HEK293 (cell line): ENCODE results near the gene DNAJA3.
A peak's percentile ranks its signal among the peaks of the same experiment; 100 is the strongest.

Experiments
- CTCF ChIA-PET: fragments of 350-600 bp; formaldehyde crosslinking; extraction: SDS; loops from one replicate; lab custom pipeline; 2021; ENCODE audit warnings: antibody characterized with exemption; lab: Yijun Ruan, JAX
- POLR2A ChIA-PET: fragments of 300-600 bp; formaldehyde crosslinking; extraction: SDS; loops from one replicate; lab custom pipeline; 2020; ENCODE audit warnings: antibody characterized with exemption, inconsistent platforms; lab: Yijun Ruan, JAX
- H3K27ac ChIP-seq: fragments of 200-500 bp; sonication (Bioruptor generic); 2 replicates; pipeline ENCODE4 v1.5.1; 2014; ENCODE audit warnings: low read depth, low read length, control low read depth, inconsistent platforms; ENCODE audit errors: extremely low read depth
- H3K36me3 ChIP-seq, 2 experiments: fragments of 200-500 bp in 1 of 2; sonication (Bioruptor generic) in 1 of 2; 1 replicate in 1 of 2; 2 replicates in 1 of 2; pipeline ENCODE4 v1.5.1; 2014 to 2017; ENCODE audit warnings: inconsistent platforms in 2 of 2, low read length in 2 of 2; ENCODE audit not compliant: control insufficient read depth in 2 of 2, insufficient read depth in 1 of 2
- H3K4me1 ChIP-seq: fragments of 200-500 bp; sonication (Bioruptor generic); 2 replicates; pipeline ENCODE4 v1.5.1; 2014; ENCODE audit warnings: mild to moderate bottlenecking, low read length, inconsistent platforms; ENCODE audit not compliant: control insufficient read depth, insufficient read depth
- H3K4me3 ChIP-seq: 2 replicates; pipeline ENCODE4 v1.5.1; 2011; ENCODE audit warnings: low read depth, mild to moderate bottlenecking, control low read depth, low read length, moderate library complexity
- H3K9me3 ChIP-seq: fragments of 200-500 bp; sonication (Bioruptor generic); 2 replicates; pipeline ENCODE4 v1.5.1; 2014; ENCODE audit warnings: low read depth, low read length, inconsistent platforms; ENCODE audit not compliant: control insufficient read depth, insufficient read depth
- GLIS1 ChIP-seq: fragments of 450-650 bp; formaldehyde crosslinking; IDR thresholded peaks from 2 replicates; pipeline ENCODE4 v1.5.1; 2016; ENCODE audit warnings: missing biosample characterization, missing genetic modification characterization
- KLF10 ChIP-seq: fragments of 450-650 bp; IDR thresholded peaks from 2 replicates; pipeline ENCODE4 v1.5.1; 2018; ENCODE audit warnings: missing biosample characterization, mild to moderate bottlenecking, missing genetic modification characterization
- KLF7 ChIP-seq: fragments of 450-650 bp; formaldehyde crosslinking; IDR thresholded peaks from 2 replicates; pipeline ENCODE4 v1.5.1; 2016; ENCODE audit warnings: missing biosample characterization, missing genetic modification characterization, borderline replicate concordance
- KLF8 ChIP-seq: fragments of 450-650 bp; formaldehyde crosslinking; IDR thresholded peaks from 2 replicates; pipeline ENCODE4 v1.5.1; 2016; ENCODE audit warnings: missing biosample characterization, missing genetic modification characterization
- KLF9 ChIP-seq: fragments of 450-650 bp; formaldehyde crosslinking; IDR thresholded peaks from 2 replicates; pipeline ENCODE4 v1.5.1; 2016; ENCODE audit warnings: missing biosample characterization, missing genetic modification characterization, low read depth
- PRDM10 ChIP-seq: fragments of 450-650 bp; formaldehyde crosslinking; IDR thresholded peaks from 2 replicates; pipeline ENCODE4 v1.5.1; 2016; ENCODE audit warnings: missing biosample characterization, missing genetic modification characterization
- REPIN1 ChIP-seq: fragments of 450-650 bp; formaldehyde crosslinking; IDR thresholded peaks from 2 replicates; pipeline ENCODE4 v1.5.1; 2017; ENCODE audit warnings: missing biosample characterization, missing genetic modification characterization, low read depth
- SETDB1 ChIP-seq: IDR thresholded peaks from one replicate; pipeline ENCODE4 v1.6.1; 2017; ENCODE audit warnings: mild to moderate bottlenecking, low read length, moderate library complexity, mixed read lengths; ENCODE audit not compliant: insufficient read length
- SP2 ChIP-seq: fragments of 450-650 bp; formaldehyde crosslinking; IDR thresholded peaks from 2 replicates; pipeline ENCODE4 v1.5.1; 2016; ENCODE audit warnings: missing biosample characterization, missing genetic modification characterization
- SP7 ChIP-seq: fragments of 450-650 bp; formaldehyde crosslinking; IDR thresholded peaks from 2 replicates; pipeline ENCODE4 v1.5.1; 2016; ENCODE audit warnings: missing biosample characterization, missing genetic modification characterization
- YY1 ChIP-seq: fragments of 450-650 bp; formaldehyde crosslinking; IDR thresholded peaks from 2 replicates; pipeline ENCODE4 v1.5.1; 2018; ENCODE audit warnings: missing biosample characterization, missing genetic modification characterization
- ZBTB20 ChIP-seq: fragments of 450-650 bp; formaldehyde crosslinking; IDR thresholded peaks from 2 replicates; pipeline ENCODE4 v1.5.1; 2016; ENCODE audit warnings: missing biosample characterization, missing genetic modification characterization
- ZEB2 ChIP-seq: fragments of 450-650 bp; formaldehyde crosslinking; IDR thresholded peaks from 2 replicates; pipeline ENCODE4 v1.5.1; 2016; ENCODE audit warnings: missing biosample characterization, missing genetic modification characterization
- ZNF2 ChIP-seq: fragments of 450-650 bp; formaldehyde crosslinking; IDR thresholded peaks from 2 replicates; pipeline ENCODE4 v1.5.1; 2016; ENCODE audit warnings: missing biosample characterization, missing genetic modification characterization
- ZNF335 ChIP-seq: fragments of 450-650 bp; formaldehyde crosslinking; conservative IDR thresholded peaks from 2 replicates; pipeline ENCODE4 v1.5.1; 2016; ENCODE audit warnings: missing biosample characterization, missing genetic modification characterization
- ZNF416 ChIP-seq: fragments of 450-650 bp; formaldehyde crosslinking; IDR thresholded peaks from 2 replicates; pipeline ENCODE4 v1.5.1; 2016; ENCODE audit warnings: missing biosample characterization, missing genetic modification characterization
- ZNF585B ChIP-seq: fragments of 450-650 bp; formaldehyde crosslinking; IDR thresholded peaks from 2 replicates; pipeline ENCODE4 v1.5.1; 2016; ENCODE audit warnings: missing biosample characterization, missing genetic modification characterization
- ZNF747 ChIP-seq: fragments of 450-650 bp; formaldehyde crosslinking; IDR thresholded peaks from 2 replicates; pipeline ENCODE4 v1.5.1; 2016; ENCODE audit warnings: missing biosample characterization, missing genetic modification characterization
- ZNF777 ChIP-seq: fragments of 450-650 bp; formaldehyde crosslinking; IDR thresholded peaks from 2 replicates; pipeline ENCODE4 v1.5.1; 2017; ENCODE audit warnings: missing biosample characterization, missing genetic modification characterization, borderline replicate concordance
- TF ChIP-seq, protein P1 (sequence below): fragments of 450-650 bp; formaldehyde crosslinking; IDR thresholded peaks from 2 replicates; pipeline ENCODE4 v1.5.1; 2017; ENCODE audit warnings: missing biosample characterization, missing genetic modification characterization

The DNAJA3 gene

DNA sequence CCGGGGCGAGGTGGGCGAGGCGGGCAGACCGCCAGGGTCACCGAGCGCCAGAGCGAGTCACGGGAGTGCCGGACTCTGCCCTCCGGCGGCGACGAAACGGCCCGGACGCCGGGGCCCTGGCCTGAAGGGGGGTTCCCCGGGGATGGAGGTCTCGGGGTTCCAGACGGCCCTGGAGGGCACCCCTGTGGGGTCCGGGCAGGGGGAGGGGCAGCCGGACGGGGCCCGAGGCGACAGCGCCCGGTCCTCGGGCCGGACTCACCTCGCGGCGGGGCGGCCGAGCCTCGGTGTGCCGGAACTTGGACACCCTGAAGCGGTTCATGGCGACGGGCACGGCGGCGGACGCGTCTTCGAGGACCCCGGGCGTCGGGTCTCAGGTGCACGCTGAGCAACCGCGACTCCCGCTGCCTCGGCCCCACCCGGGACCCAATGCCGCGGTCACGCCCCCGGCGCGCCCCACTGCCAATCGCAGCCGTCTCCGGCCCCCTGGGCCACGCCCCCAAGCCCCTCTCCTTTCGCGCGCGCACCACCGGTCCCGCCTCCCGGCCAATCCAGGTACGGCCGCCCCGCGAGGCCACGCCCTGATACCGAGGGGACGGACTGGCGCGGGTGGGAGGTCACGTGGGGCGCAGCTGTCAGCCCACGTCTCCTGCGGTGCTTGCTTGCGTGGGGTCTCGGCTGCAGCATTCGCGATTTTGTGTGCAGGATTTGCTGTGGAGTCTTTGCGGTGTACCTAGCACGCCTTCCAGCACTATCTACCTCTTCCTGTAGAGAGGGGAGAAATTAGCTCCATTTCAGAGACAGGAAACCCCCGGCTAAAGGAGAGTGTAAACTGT is 9.3 kb upstream of the DNAJA3 start, which contains the start of gene CORO7 (continued):
- TF ChIP-seq SETDB1: no peak
- TF ChIP-seq ZBTB20: peak; percentile 74
- TF ChIP-seq KLF7 (tag by site-specific recombination): no peak
- TF ChIP-seq SP2 (tag by site-specific recombination): peak; percentile 94
- TF ChIP-seq GLIS1 (tag by site-specific recombination): peak; percentile 89
- TF ChIP-seq REPIN1 (tag by site-specific recombination): no peak
- peak; percentile 94 for TF ChIP-seq KLF9
- peak; percentile 66; the same call in 1 of the 2 replicates for TF ChIP-seq KLF8
- TF ChIP-seq KLF10: peak; percentile 73
- no peak for TF ChIP-seq ZNF2 (tag by site-specific recombination)
- TF ChIP-seq ZNF777 (tag by site-specific recombination): peak; percentile 60; the same call in 1 of the 2 replicates
- peak; percentile 49; the same call in 1 of the 2 replicates for TF ChIP-seq YY1 (tag by site-specific recombination)
- no peak for TF ChIP-seq ZNF747 (tag by site-specific recombination)
- TF ChIP-seq ZNF335 (tag by site-specific recombination): peak; percentile 71
- 0 out of 2 replicates have a peak, but pooled peaks have one; percentile 40 for TF ChIP-seq SP7
- TF ChIP-seq ZEB2 (tag by site-specific recombination): peak; percentile 67
- TF ChIP-seq, protein P1, sequence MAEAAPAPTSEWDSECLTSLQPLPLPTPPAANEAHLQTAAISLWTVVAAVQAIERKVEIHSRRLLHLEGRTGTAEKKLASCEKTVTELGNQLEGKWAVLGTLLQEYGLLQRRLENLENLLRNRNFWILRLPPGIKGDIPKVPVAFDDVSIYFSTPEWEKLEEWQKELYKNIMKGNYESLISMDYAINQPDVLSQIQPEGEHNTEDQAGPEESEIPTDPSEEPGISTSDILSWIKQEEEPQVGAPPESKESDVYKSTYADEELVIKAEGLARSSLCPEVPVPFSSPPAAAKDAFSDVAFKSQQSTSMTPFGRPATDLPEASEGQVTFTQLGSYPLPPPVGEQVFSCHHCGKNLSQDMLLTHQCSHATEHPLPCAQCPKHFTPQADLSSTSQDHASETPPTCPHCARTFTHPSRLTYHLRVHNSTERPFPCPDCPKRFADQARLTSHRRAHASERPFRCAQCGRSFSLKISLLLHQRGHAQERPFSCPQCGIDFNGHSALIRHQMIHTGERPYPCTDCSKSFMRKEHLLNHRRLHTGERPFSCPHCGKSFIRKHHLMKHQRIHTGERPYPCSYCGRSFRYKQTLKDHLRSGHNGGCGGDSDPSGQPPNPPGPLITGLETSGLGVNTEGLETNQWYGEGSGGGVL (tag by site-specific recombination): 0 out of 2 replicates have a peak, but pooled peaks have one; percentile 3

DNA sequence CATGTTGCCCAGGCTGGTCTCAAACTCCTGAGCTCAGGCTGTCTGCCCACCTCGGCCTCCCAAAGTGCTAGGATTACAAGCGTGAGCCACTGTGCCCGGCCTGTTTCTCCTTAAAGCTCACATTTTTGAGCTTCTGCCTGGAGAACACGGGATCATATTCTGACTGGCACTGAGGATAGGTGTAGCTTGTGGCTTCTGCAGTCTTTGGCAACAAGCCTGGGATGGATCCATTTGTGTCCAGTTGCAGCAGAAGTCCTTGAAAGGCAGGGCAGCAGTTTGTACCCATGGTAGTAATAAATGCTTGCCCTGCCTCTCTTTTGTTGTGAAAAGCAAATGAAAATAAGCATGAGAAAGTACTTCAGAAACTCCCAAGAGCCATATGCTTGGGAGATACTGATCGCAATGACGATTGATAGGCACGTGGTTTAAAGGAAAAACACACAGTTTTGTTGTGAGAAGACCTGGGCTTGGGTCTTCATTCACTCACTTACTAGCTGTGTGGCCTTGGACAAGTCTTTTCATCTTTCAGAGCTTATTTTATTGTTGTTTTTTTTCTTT is 6.2 kb upstream of the DNAJA3 start:
- no peak for TF ChIP-seq ZNF416 (tag by site-specific recombination)

DNA sequence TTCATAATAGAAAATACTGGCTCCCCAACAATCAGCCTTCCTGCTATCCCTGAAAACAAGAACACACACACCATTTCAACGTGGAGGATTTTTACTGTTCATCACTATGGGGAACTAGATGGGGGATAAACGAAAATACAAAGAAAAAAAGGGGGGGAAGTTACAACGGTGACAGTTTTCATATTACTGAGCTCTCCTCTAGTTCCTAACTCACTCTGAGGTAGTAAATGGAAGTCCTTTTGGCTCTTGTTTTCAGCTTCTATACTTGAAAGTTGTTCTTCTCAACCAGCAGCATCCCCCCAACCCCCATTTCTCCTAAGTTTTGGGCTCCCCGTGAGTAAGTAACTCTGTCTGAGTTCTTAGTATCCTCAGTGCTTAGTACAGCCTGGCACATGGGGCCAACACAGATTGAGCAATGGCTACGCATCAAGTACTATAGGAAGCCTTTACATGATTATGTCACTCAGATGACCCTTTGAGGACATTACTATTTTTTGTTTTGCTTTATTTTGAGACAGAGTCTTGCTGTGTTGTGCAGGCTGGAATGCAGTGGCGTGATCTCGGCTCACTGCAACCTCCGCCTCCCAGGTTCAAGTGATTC is 5.1 kb upstream of the DNAJA3 start:
- Histone ChIP-seq H3K9me3 (no peaks in the 10 kb centered on the region), H3K36me3 (no peaks in the 10 kb centered on the region)
- POLR2A ChIA-PET: no interaction called here
- TF ChIP-seq PRDM10: peak; percentile 52; the same call in 1 of the 2 replicates
- TF ChIP-seq ZNF585B (tag by site-specific recombination): no peak
- TF ChIP-seq, all 188 proteins: peak for 1
- Histone ChIP-seq H3K27ac (no peak overlapping the region), H3K4me3 (no peak overlapping the region), H3K4me1 (peaks cover 4% of the 10 kb centered on the region)
- CTCF ChIA-PET: interaction anchor here (1.4 kb wide), 1 partner anchor 18 kb away, joined by 7 read pairs; no protein-coding TSS in a partner anchor

More for the DNA sequence above, 6.2 kb upstream of the DNAJA3 start:
- Histone ChIP-seq H3K27ac (no peak overlapping the region), H3K36me3 (no peaks in the 10 kb centered on the region), H3K4me3 (no peak overlapping the region), H3K9me3 (no peaks in the 10 kb centered on the region), H3K4me1 (peaks cover under 1% of the 10 kb centered on the region; the same call in 1 of the 2 replicates)
- CTCF ChIA-PET: interaction anchor here (1.0 to 9.9 kb wide), 2 partner anchors 17 to 166 kb away, joined by 3 to 135 read pairs; no protein-coding TSS in a partner anchor
- POLR2A ChIA-PET: no interaction called here
